K562 (cell line): ENCODE results near the gene TMEM95. TPM values are rescaled to one million over a fixed set of nuclear protein-coding genes. Genes with fewer than 3 reads are reported as not detected.
A peak's percentile ranks its signal among the peaks of the same experiment; 100 is the strongest.
"Not testable (repeated sequence)": the region's sequence is repeated elsewhere in the genome, so short reads cannot be mapped to it uniquely, and the experiment has no call there.

Source experiments
- ATF7 ChIP-seq: fragments of 450-650 bp; IDR thresholded peaks from 2 replicates; pipeline ENCODE4 v1.7.1; 2014; ENCODE audit warnings: mild to moderate bottlenecking, moderate library complexity
- BHLHE40 ChIP-seq: IDR thresholded peaks from 2 replicates; pipeline ENCODE4 v1.6.1; 2011; ENCODE audit warnings: low read length, improper control_type of control experiment
- CBFA2T2 ChIP-seq: fragments of 450-650 bp; conservative IDR thresholded peaks from 2 replicates; pipeline ENCODE4 v1.6.1; 2017; ENCODE audit warnings: mild to moderate bottlenecking
- CTBP1 ChIP-seq: fragments of 450-650 bp; IDR thresholded peaks from 2 replicates; pipeline ENCODE4 v1.6.1; 2016; ENCODE audit warnings: borderline replicate concordance
- CXXC5 ChIP-seq: fragments of 250-450 bp; sonication (Bioruptor Pico); IDR thresholded peaks from 2 replicates; pipeline ENCODE4 v1.8.0; 2022; ENCODE audit warnings: inconsistent platforms, mild to moderate bottlenecking, moderate library complexity
- FOXK2 ChIP-seq, 2 experiments: fragments of 450-650 bp; IDR thresholded peaks in 1 of 2; conservative IDR thresholded peaks in 1 of 2; 2 replicates each; pipeline ENCODE4 v1.6.1; 2016; ENCODE audit warnings: low read depth in 2 of 2, mild to moderate bottlenecking in 1 of 2
- L3MBTL2 ChIP-seq: fragments of 450-650 bp; IDR thresholded peaks from 2 replicates; pipeline ENCODE4 v1.6.1; 2016; ENCODE audit warnings: mild to moderate bottlenecking, moderate library complexity
- LEF1 ChIP-seq: fragments of 450-650 bp; IDR thresholded peaks from 2 replicates; pipeline ENCODE4 v1.6.1; 2016; ENCODE audit warnings: mild to moderate bottlenecking
- MTA1 ChIP-seq: fragments of 450-650 bp; IDR thresholded peaks from 2 replicates; pipeline ENCODE4 v1.6.1; 2017; ENCODE audit warnings: borderline replicate concordance
- PBX2 ChIP-seq, 2 experiments: IDR thresholded peaks in 1 of 2; conservative IDR thresholded peaks in 1 of 2; 2 replicates each; pipeline ENCODE4 v1.6.1; 2016; ENCODE audit warnings: low read depth in 2 of 2, mild to moderate bottlenecking in 1 of 2, missing compliant biosample characterization in 1 of 2, missing genetic modification characterization in 1 of 2, moderate library complexity in 1 of 2
- PKNOX1 ChIP-seq: fragments of 450-650 bp; IDR thresholded peaks from 2 replicates; pipeline ENCODE4 v1.6.1; 2016
- RAD51 ChIP-seq: fragments of 450-650 bp; IDR thresholded peaks from 2 replicates; pipeline ENCODE4 v1.7.1; 2016; ENCODE audit warnings: low read depth, mild to moderate bottlenecking, borderline replicate concordance
- SP1 ChIP-seq: sonication (generic); formaldehyde crosslinking; IDR thresholded peaks from 2 replicates; pipeline ENCODE4 v1.8.1; 2022; ENCODE audit warnings: mild to moderate bottlenecking, missing genetic modification reagents
- TFE3 ChIP-seq: fragments of 450-650 bp; formaldehyde crosslinking; IDR thresholded peaks from 2 replicates; pipeline ENCODE4 v1.4.0; 2020; ENCODE audit warnings: mild to moderate bottlenecking, mixed read lengths
- TOE1 ChIP-seq, 2 experiments: fragments of 450-650 bp in 1 of 2; sonication (generic) in 1 of 2; formaldehyde crosslinking in 1 of 2; IDR thresholded peaks; 2 replicates each; pipeline versions ENCODE4 v1.7.1 to v1.8.0; 2016 to 2022; ENCODE audit warnings: borderline replicate concordance in 2 of 2, mild to moderate bottlenecking in 2 of 2, antibody characterized with exemption in 1 of 2, inconsistent platforms in 1 of 2, low read depth in 1 of 2, missing genetic modification reagents in 1 of 2, moderate library complexity in 1 of 2
- ZFX ChIP-seq: sonication (generic); formaldehyde crosslinking; IDR thresholded peaks from 2 replicates; pipeline ENCODE4 v1.8.0; 2022; ENCODE audit warnings: mild to moderate bottlenecking, missing genetic modification reagents, moderate library complexity
- ZNF316 ChIP-seq: fragments of 450-650 bp; IDR thresholded peaks from 2 replicates; pipeline ENCODE4 v1.6.1; 2016
- polyA plus RNA-seq, 8 experiments: library from polyadenylated mRNA; depleted of rRNA in 4 of 8; stranded (reverse) in 5 of 8; unstranded in 3 of 8; fragments of >200 nt; fragmentation: Nextera tagmentation in 2 of 8; fragmentation: Illumina TruSeq in 1 of 8; extraction: Ambion mirVana in 2 of 8; extraction: Trizol in 1 of 8; gene quantifications; 2 replicates each; pipeline versions ENCODE4 v1.2.1 to v1.2.3, GENCODE V29; 2011 to 2014; ENCODE audit warnings: inconsistent platforms in 1 of 8, missing spikeins in 1 of 8
- total RNA-seq, 7 experiments: library from RNA; depleted of rRNA in 6 of 7; stranded (reverse); fragments of >200 nt in 6 of 7; fragmentation: Illumina TruSeq in 2 of 7; extraction: Trizol in 2 of 7; gene quantifications; 2 replicates each; pipeline versions ENCODE4 v1.2.1 to v1.2.3, GENCODE V29; 2011 to 2021; ENCODE audit warnings: low replicate concordance in 1 of 7

TMEM95 gene
- total and polyA plus RNA-seq, 9 of the 15 experiments (the other 6 are each of a cell fraction or from before 2014, with no cell fraction given), result not detected

- TF ChIP-seq CBFA2T2, result peak; percentile 90
- peak; percentile 25; the same call in 1 of the 2 replicates for TF ChIP-seq ZFX (CRISPR knock-in tag)
- TF ChIP-seq ATF7, result peak; percentile 85
- peak; percentile 94 for TF ChIP-seq ZNF316
- peak; percentile 41 for TF ChIP-seq BHLHE40
- TF ChIP-seq TFE3 (CRISPR knock-in tag), result peak; percentile 99
- peak; percentile 99 for TF ChIP-seq RAD51
- TF ChIP-seq MTA1, result 0 out of 2 replicates have a peak, but pooled peaks have one; percentile 17
- TF ChIP-seq SP1 (CRISPR knock-in tag), result peak; percentile 33; the same call in 1 of the 2 replicates
- peak; percentile 99 for TF ChIP-seq TOE1 (IDR thresholded peaks at IDR 0.05; ENCODE audit: borderline replicate concordance)
- TF ChIP-seq TOE1 (CRISPR knock-in tag; IDR thresholded peaks at IDR 0.05; ENCODE audit: borderline replicate concordance, low read depth); PBX2 (CRISPR knock-in tag; IDR thresholded peaks at IDR 0.05; ENCODE audit: low read depth): not testable (repeated sequence)
- peak; percentile 28; the same call in 1 of the 2 replicates for TF ChIP-seq CXXC5 (CRISPR knock-in tag)
- TF ChIP-seq PKNOX1, result peak; percentile 96
- TF ChIP-seq PBX2 (tag; conservative IDR thresholded peaks at IDR 0.05; ENCODE audit: low read depth), result peak; percentile 77
- peak in 1 of 2 experiments; percentile 58; a peak in 1 of 4 replicates for TF ChIP-seq FOXK2 (conservative IDR thresholded peaks at IDR 0.05 in 1 of 2, IDR thresholded peaks at IDR 0.05 in 1 of 2; ENCODE audit: low read depth in 2 of 2)
- 0 out of 2 replicates have a peak, but pooled peaks have one; percentile 48 for TF ChIP-seq CTBP1
- TF ChIP-seq L3MBTL2, result peak; percentile 57; the same call in 1 of the 2 replicates
- TF ChIP-seq LEF1, result peak; percentile 97
Measured at GRCh38 chr17:7332600-7333069, 22.3 kb upstream of the TMEM95 start (continued).
